Erythroblast (primary cell): ENCODE measurements around the gene RPA1.
"Not testable (repeated sequence)": the region's sequence is repeated elsewhere in the genome, so short reads cannot be mapped to it uniquely, and the experiment has no call there.

Experiments used
- GATA1 ChIP-seq: IDR thresholded peaks from 2 replicates; pipeline ENCODE4 v1.6.1; 2011; ENCODE audit warnings: low read depth, mild to moderate bottlenecking, control low read depth, low read length, moderate library complexity
- POLR2A ChIP-seq: IDR thresholded peaks from 2 replicates; pipeline ENCODE4 v1.6.1; 2011; ENCODE audit warnings: mild to moderate bottlenecking, low read length

DNA sequence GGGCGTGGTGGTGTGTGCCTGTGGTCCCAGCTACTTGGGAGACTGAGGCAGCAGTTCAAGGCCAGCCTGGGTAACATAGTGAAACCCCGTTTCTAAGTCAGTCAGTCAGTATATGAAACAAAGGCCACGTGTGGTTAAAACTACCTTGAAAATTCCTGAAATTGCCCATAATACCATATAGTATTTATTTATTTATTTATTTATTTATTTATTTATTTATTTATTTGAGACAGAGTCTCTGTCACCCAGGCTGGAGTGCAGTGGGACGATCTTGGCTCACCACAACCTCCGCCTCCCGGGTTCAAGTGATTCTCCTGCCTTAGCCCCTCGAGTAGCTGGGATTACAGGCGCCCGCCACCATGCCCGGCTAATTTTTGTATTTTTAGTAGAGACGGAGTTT, 65.7 kb downstream of the RPA1 start:
- not testable (repeated sequence) for TF ChIP-seq POLR2A, GATA1
